ENCODE data around the gene LIMA1. TPM values are rescaled to one million over a fixed set of nuclear protein-coding genes. Genes with fewer than 3 reads are reported as not detected.
A peak's percentile ranks its signal among the peaks of the same experiment; 100 is the strongest.

The LIMA1 gene
- total and polyA plus RNA-seq, 2 experiments from 2014 or later: 8.9 to 12.6 TPM

- H3K9me3 ChIP-seq (ENCODE audit: low read depth): no peaks in the 10 kb centered on the region
These were observed 82.6 kb downstream of the LIMA1 start for GRCh38 chr12:50200552-50201273.

GRCh38 chr12:50198829-50199228 lies 84.5 kb downstream of the LIMA1 start:
- H3K9me3 ChIP-seq (ENCODE audit: low read depth): no peaks in the 10 kb centered on the region
- H3K36me3 ChIP-seq: peaks cover 20% of the 10 kb centered on the region
- TF ChIP-seq, protein P1, sequence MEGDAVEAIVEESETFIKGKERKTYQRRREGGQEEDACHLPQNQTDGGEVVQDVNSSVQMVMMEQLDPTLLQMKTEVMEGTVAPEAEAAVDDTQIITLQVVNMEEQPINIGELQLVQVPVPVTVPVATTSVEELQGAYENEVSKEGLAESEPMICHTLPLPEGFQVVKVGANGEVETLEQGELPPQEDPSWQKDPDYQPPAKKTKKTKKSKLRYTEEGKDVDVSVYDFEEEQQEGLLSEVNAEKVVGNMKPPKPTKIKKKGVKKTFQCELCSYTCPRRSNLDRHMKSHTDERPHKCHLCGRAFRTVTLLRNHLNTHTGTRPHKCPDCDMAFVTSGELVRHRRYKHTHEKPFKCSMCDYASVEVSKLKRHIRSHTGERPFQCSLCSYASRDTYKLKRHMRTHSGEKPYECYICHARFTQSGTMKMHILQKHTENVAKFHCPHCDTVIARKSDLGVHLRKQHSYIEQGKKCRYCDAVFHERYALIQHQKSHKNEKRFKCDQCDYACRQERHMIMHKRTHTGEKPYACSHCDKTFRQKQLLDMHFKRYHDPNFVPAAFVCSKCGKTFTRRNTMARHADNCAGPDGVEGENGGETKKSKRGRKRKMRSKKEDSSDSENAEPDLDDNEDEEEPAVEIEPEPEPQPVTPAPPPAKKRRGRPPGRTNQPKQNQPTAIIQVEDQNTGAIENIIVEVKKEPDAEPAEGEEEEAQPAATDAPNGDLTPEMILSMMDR (IDR thresholded peaks at IDR 0.05; ENCODE audit: low read depth, low read length): no peak
- H3K27ac ChIP-seq: no peak overlapping the region
- H3K27me3 ChIP-seq: no peaks in the 10 kb centered on the region
- no peaks in the 10 kb centered on the region for H3K4me1 ChIP-seq (ENCODE audit: low read depth)
- no peak overlapping the region for H3K4me3 ChIP-seq
- no peak for DNase-seq (ENCODE audit: low read depth in 1 of 2, low spot score in 1 of 2)

More at GRCh38 chr12:50200552-50201273, 82.6 kb downstream of the LIMA1 start:
- H3K4me1 ChIP-seq (ENCODE audit: low read depth): no peaks in the 10 kb centered on the region
- TF ChIP-seq, protein P1 (IDR thresholded peaks at IDR 0.05; ENCODE audit: low read depth, low read length): no peak
- DNase-seq (ENCODE audit: low read depth in 1 of 2, low spot score in 1 of 2): peak in 1 of 2 donors; percentile 64
- no peak overlapping the region for H3K4me3 ChIP-seq
- peaks cover 8% of the 10 kb centered on the region for H3K36me3 ChIP-seq
- no peaks in the 10 kb centered on the region for H3K27me3 ChIP-seq
- H3K27ac ChIP-seq: no peak overlapping the region

DNA sequence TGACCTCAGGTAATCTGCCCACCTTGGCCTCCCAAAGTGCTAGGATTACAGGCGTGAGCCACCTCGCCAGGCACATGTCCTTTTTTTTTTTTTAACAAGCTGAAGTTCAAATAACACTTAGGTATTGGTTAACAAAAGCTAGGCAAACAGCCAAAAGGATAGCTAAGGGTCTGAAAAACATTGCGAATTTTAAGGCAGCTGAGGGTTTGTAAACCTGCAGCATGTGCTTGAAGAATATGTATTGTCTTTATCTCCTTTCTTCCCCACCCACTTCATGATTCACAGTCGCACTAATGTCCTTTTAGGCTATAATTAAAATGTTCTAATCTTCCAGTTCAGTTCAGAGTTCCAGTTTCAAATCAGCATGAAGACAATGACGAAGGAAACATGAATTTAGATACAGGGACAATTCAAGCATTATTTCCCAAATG lies 86.0 kb downstream of the LIMA1 start:
- Histone ChIP-seq H3K27me3 (no peaks in the 10 kb centered on the region), H3K36me3 (peaks cover 17% of the 10 kb centered on the region), H3K9me3 (ENCODE audit: low read depth) (no peaks in the 10 kb centered on the region), H3K4me3 (no peak overlapping the region), H3K4me1 (ENCODE audit: low read depth) (no peaks in the 10 kb centered on the region), H3K27ac (no peak overlapping the region)
- TF ChIP-seq, protein P1 (IDR thresholded peaks at IDR 0.05; ENCODE audit: low read depth, low read length): no peak
- DNase-seq (ENCODE audit: low read depth in 1 of 2, low spot score in 1 of 2): peak in 1 of 2 donors; percentile 58

- Histone ChIP-seq H3K4me3 (no peak overlapping the region), H3K36me3 (peaks cover 17% of the 10 kb centered on the region), H3K27ac (no peak overlapping the region), H3K9me3 (ENCODE audit: low read depth) (no peaks in the 10 kb centered on the region), H3K27me3 (no peaks in the 10 kb centered on the region), H3K4me1 (ENCODE audit: low read depth) (no peaks in the 10 kb centered on the region)
- TF ChIP-seq, protein P1 (IDR thresholded peaks at IDR 0.05; ENCODE audit: low read depth, low read length): no peak
- no peak for DNase-seq (ENCODE audit: low read depth in 1 of 2, low spot score in 1 of 2)
These were observed 86.8 kb downstream of the LIMA1 start for GRCh38 chr12:50196537-50196936.

- no peak overlapping the region for H3K27ac ChIP-seq
- H3K4me1 ChIP-seq (ENCODE audit: low read depth): no peaks in the 10 kb centered on the region
- TF ChIP-seq, protein P1 (IDR thresholded peaks at IDR 0.05; ENCODE audit: low read depth, low read length): no peak
- no peak overlapping the region for H3K4me3 ChIP-seq
- no peak for DNase-seq (ENCODE audit: low read depth in 1 of 2, low spot score in 1 of 2)
- peaks cover 15% of the 10 kb centered on the region for H3K36me3 ChIP-seq
- H3K9me3 ChIP-seq (ENCODE audit: low read depth): no peaks in the 10 kb centered on the region
- H3K27me3 ChIP-seq: no peaks in the 10 kb centered on the region
These were observed 87.5 kb downstream of the LIMA1 start for GRCh38 chr12:50195832-50196231.
